ENCODE measurements around the gene FABP6. TPM values are rescaled to one million over a fixed set of nuclear protein-coding genes. Genes with fewer than 3 reads are reported as not detected.

Gene FABP6
- total and polyA plus RNA-seq, 9 of the 15 experiments (the other 6 are each of a cell fraction or from before 2014, with no cell fraction given) = 0.11 to 0.33 (median 0.21) TPM; not detected in 4

- TF ChIP-seq ELF2 (CRISPR knock-in tag; IDR thresholded peaks at IDR 0.05) = no peak
- no peak for TF ChIP-seq ZNF143 (CRISPR knock-in tag; IDR thresholded peaks at IDR 0.05)
- no peak for TF ChIP-seq ZBTB43 (CRISPR knock-in tag; IDR thresholded peaks at IDR 0.05)
- no peaks in the 10 kb centered on the region for H3K9me3 ChIP-seq (replicated peaks; ENCODE audit: control insufficient read depth, insufficient read depth, low read depth, low read length)
- H3K9me1 ChIP-seq (ENCODE audit: control insufficient read depth, insufficient read depth, low read length) = no peaks in the 10 kb centered on the region
- no peak for ATAC-seq
- H4K20me1 ChIP-seq (replicated peaks; ENCODE audit: control insufficient read depth, insufficient read depth, low read length) = no peaks in the 10 kb centered on the region
- no peak overlapping the region for H3K9ac ChIP-seq (ENCODE audit: insufficient read depth in 1 of 2, low read depth in 2 of 2, low read length in 2 of 2)
- H3K4me1 ChIP-seq (replicated peaks in 1 of 2; ENCODE audit: control insufficient read depth in 2 of 2, insufficient read depth in 2 of 2, low read length in 2 of 2) = no peaks in the 10 kb centered on the region; a peak in 2 of 5 replicates
- H3K36me3 ChIP-seq (ENCODE audit: control insufficient read depth, insufficient read depth, low read length) = no peaks in the 10 kb centered on the region
- intact Hi-C loops (cut with micrococcal nuclease) = no loop called here
- no peak for DNase-seq (ENCODE audit: extremely low read depth in 1 of 4, low spot score in 3 of 4)
- peak overlapping the region; percentile 75 for H2AFZ ChIP-seq (ENCODE audit: low read depth, low read length)
- H3K27me3 ChIP-seq (ENCODE audit: control insufficient read depth in 2 of 2, insufficient read depth in 2 of 2, low read length in 2 of 2) = no peaks in the 10 kb centered on the region
- ChIA-PET CTCF (ENCODE audit: low intra/inter-chr PET ratio) (no interaction called here), POLR2A (interaction anchor here (0.6 to 1.0 kb wide), 4 partner anchors 9 to 62 kb away, joined by 3 to 4 read pairs (median 4); no protein-coding TSS in a partner anchor)
- no peak for FAIRE-seq
- 36% methylated on average over 8 of the region's 8 CpGs for WGBS (ENCODE audit: insufficient coverage, low coverage, missing lambda C conversion rate)
- no peak overlapping the region for H3K4me3 ChIP-seq
- in situ Hi-C loops (cut with MboI) = no loop called here
- H3K79me2 ChIP-seq (ENCODE audit: control insufficient read depth, insufficient read depth, low read length) = no peaks in the 10 kb centered on the region
- no TSS peak for BruUV-seq (replicated peaks)
- H3K27ac ChIP-seq (ENCODE audit: extremely low read depth, low read depth, low read length) = no peak overlapping the region
- no peak overlapping the region for H3K4me2 ChIP-seq (ENCODE audit: insufficient read depth, low read length)
These were observed 42.1 kb downstream of the FABP6 start for GRCh38 chr5:160271396-160271795.

- no TSS peak for BruUV-seq (replicated peaks)
- ATAC-seq (no peak), FAIRE-seq (no peak), DNase-seq (ENCODE audit: extremely low read depth in 1 of 4, low spot score in 3 of 4) (no peak)
- Histone ChIP-seq H3K4me1 (replicated peaks in 1 of 2; ENCODE audit: control insufficient read depth in 2 of 2, insufficient read depth in 2 of 2, low read length in 2 of 2) (no peaks in the 10 kb centered on the region; a peak in 2 of 5 replicates), H3K4me3 (no peak overlapping the region), H2AFZ (ENCODE audit: low read depth, low read length) (peak overlapping the region; percentile 2; the same call in 1 of the 2 replicates), H3K9me1 (ENCODE audit: control insufficient read depth, insufficient read depth, low read length) (no peaks in the 10 kb centered on the region), H3K36me3 (ENCODE audit: control insufficient read depth, insufficient read depth, low read length) (no peaks in the 10 kb centered on the region), H3K79me2 (ENCODE audit: control insufficient read depth, insufficient read depth, low read length) (no peaks in the 10 kb centered on the region), H3K9ac (ENCODE audit: insufficient read depth in 1 of 2, low read depth in 2 of 2, low read length in 2 of 2) (no peak overlapping the region), H3K9me3 (replicated peaks; ENCODE audit: control insufficient read depth, insufficient read depth, low read depth, low read length) (no peaks in the 10 kb centered on the region), H4K20me1 (replicated peaks; ENCODE audit: control insufficient read depth, insufficient read depth, low read length) (no peaks in the 10 kb centered on the region), H3K27ac (ENCODE audit: extremely low read depth, low read depth, low read length) (no peak overlapping the region), H3K27me3 (ENCODE audit: control insufficient read depth in 2 of 2, insufficient read depth in 2 of 2, low read length in 2 of 2) (no peaks in the 10 kb centered on the region), H3K4me2 (ENCODE audit: insufficient read depth, low read length) (no peak overlapping the region)
- ChIA-PET POLR2A (interaction anchor here (0.6 to 1.0 kb wide), 5 partner anchors 9 to 164 kb away, joined by 3 to 4 read pairs (median 4); no protein-coding TSS in a partner anchor), CTCF (ENCODE audit: low intra/inter-chr PET ratio) (no interaction called here)
- intact Hi-C loops (cut with micrococcal nuclease) (no loop called here), in situ Hi-C loops (cut with MboI) (no loop called here)
- TF ChIP-seq FOXM1 (IDR thresholded peaks at IDR 0.05; ENCODE audit: low read depth) (no peak), FOXM1 (CRISPR knock-in tag; IDR thresholded peaks at IDR 0.05; ENCODE audit: low read depth) (no peak), PTRF (tag; IDR thresholded peaks at IDR 0.05) (no peak), KLF10 (CRISPR knock-in tag; IDR thresholded peaks at IDR 0.05) (no peak), KHSRP (IDR thresholded peaks at IDR 0.05) (no peak), POLR2A (conservative IDR thresholded peaks at IDR 0.05) (no peak)
- 24% methylated on average over 6 of the region's 6 CpGs for WGBS (ENCODE audit: insufficient coverage, low coverage, missing lambda C conversion rate)
These were observed 42.5 kb downstream of the FABP6 start for GRCh38 chr5:160271836-160272235.

Measured in K562 (cell line).